Measurements from ENCODE around the gene MSI2.

- TF ChIP-seq CTCF (conservative IDR thresholded peaks at IDR 0.05; ENCODE audit: low read length): no peak
- no peak for TF ChIP-seq EZH2phosphoT487 (IDR thresholded peaks at IDR 0.05; ENCODE audit: borderline replicate concordance, low read depth, low read length)
Measured at GRCh38 chr17:57285701-57286100, 29.4 kb downstream of the MSI2 start.
